Measurements from ENCODE around the gene UACA. TPM values are rescaled to one million over a fixed set of nuclear protein-coding genes. Genes with fewer than 3 reads are reported as not detected.

Gene UACA
- total and polyA plus RNA-seq, 2 donors from 2014 or later: 49.6 to 92.7 TPM

DNA sequence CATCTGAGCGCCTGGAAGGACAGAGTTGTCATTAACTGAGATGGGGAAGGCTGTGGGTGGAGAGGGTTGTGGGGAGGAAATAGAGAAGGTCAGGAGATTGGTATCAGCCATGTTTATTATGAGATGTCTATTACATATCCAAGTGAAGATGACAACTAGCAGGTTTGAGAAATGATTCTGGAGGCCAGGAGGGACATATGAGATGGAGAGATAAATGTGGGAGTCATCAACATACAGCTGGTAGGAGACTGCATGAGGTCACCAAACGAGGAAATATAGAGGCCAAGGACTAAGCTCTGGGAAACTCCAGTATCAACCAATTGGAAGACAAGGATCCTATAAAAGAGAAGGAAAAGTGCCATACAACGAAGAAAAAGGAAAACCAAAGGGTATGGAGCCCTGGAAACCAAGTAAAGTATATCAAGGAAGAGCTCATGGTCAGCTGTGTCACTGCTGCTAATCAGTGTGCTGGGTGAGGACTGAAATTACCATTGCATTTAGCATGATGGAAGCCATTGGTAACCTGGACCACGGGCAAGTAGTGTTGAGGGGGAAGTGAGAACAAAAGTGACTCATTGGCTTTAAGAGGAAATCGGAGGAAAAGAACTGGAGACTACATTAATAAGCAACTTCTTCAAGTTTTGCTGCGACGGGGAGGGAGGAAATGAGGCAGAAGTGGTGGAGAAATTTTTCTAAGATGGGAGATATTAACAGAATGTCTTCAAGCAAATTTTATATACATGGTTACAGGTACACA, 14.0 kb upstream of the UACA start:
- no peak for FAIRE-seq
- no peaks in the 10 kb centered on the region for H3K9me3 ChIP-seq (ENCODE audit: control insufficient read depth in 2 of 3, insufficient read depth in 1 of 3, low read length in 3 of 3)
- TF ChIP-seq, protein P1, sequence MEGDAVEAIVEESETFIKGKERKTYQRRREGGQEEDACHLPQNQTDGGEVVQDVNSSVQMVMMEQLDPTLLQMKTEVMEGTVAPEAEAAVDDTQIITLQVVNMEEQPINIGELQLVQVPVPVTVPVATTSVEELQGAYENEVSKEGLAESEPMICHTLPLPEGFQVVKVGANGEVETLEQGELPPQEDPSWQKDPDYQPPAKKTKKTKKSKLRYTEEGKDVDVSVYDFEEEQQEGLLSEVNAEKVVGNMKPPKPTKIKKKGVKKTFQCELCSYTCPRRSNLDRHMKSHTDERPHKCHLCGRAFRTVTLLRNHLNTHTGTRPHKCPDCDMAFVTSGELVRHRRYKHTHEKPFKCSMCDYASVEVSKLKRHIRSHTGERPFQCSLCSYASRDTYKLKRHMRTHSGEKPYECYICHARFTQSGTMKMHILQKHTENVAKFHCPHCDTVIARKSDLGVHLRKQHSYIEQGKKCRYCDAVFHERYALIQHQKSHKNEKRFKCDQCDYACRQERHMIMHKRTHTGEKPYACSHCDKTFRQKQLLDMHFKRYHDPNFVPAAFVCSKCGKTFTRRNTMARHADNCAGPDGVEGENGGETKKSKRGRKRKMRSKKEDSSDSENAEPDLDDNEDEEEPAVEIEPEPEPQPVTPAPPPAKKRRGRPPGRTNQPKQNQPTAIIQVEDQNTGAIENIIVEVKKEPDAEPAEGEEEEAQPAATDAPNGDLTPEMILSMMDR (IDR thresholded peaks at IDR 0.05; ENCODE audit: borderline replicate concordance, extremely low read depth, insufficient read depth): no peak
- intact Hi-C loops (cut with DNase I): no loop called here
- H3K4me1 ChIP-seq (ENCODE audit: control insufficient read depth in 2 of 3, insufficient read depth in 2 of 3, low read depth in 1 of 3, low read length in 3 of 3): no peaks in the 10 kb centered on the region
- no peak overlapping the region for H3K27ac ChIP-seq (ENCODE audit: low read depth in 2 of 2, low read length in 2 of 2)
- H3K9ac ChIP-seq (ENCODE audit: low read length in 3 of 3): no peak overlapping the region
- no peaks in the 10 kb centered on the region for H3K36me3 ChIP-seq (ENCODE audit: control insufficient read depth in 2 of 3, insufficient read depth in 3 of 3, low read length in 3 of 3)
- no peak for DNase-seq
- H3K27me3 ChIP-seq (ENCODE audit: control insufficient read depth, insufficient read depth, low read length): no peaks in the 10 kb centered on the region
- H3K4me3 ChIP-seq (ENCODE audit: low read length in 3 of 3): no peak overlapping the region

DNA sequence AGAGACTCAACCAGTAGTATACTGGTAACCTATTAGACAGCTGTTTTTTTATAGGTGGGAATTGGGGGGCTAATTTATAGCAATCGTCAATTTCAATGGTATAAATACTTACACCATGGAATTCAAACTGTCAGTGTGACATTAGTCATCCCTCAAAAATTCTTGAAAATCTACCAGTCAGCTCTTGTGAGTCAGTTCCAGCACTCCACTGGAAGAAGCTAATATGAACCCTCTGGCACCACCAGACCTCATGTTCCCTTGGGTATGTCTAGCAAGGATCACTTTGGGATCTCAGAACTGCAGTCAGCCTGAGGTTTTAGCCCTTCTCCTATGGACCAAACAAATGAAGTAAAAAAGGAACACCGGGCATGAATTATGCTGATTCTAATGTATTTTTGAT, 11.8 kb upstream of the UACA start:
- no peaks in the 10 kb centered on the region for H3K9me3 ChIP-seq (ENCODE audit: control insufficient read depth in 2 of 3, insufficient read depth in 1 of 3, low read length in 3 of 3)
- H3K27me3 ChIP-seq (ENCODE audit: control insufficient read depth, insufficient read depth, low read length): no peaks in the 10 kb centered on the region
- TF ChIP-seq, protein P1 (IDR thresholded peaks at IDR 0.05; ENCODE audit: borderline replicate concordance, extremely low read depth, insufficient read depth): no peak
- no peak overlapping the region for H3K9ac ChIP-seq (ENCODE audit: low read length in 3 of 3)
- DNase-seq: no peak
- intact Hi-C loops (cut with DNase I): no loop called here
- no peak for FAIRE-seq
- no peak overlapping the region for H3K27ac ChIP-seq (ENCODE audit: low read depth in 2 of 2, low read length in 2 of 2)
- no peaks in the 10 kb centered on the region for H3K36me3 ChIP-seq (ENCODE audit: control insufficient read depth in 2 of 3, insufficient read depth in 3 of 3, low read length in 3 of 3)
- H3K4me3 ChIP-seq (ENCODE audit: low read length in 3 of 3): no peak overlapping the region
- no peaks in the 10 kb centered on the region for H3K4me1 ChIP-seq (ENCODE audit: control insufficient read depth in 2 of 3, insufficient read depth in 2 of 3, low read depth in 1 of 3, low read length in 3 of 3)

- Histone ChIP-seq H3K9ac (ENCODE audit: low read length in 3 of 3) (no peak overlapping the region), H3K27me3 (ENCODE audit: control insufficient read depth, insufficient read depth, low read length) (no peaks in the 10 kb centered on the region), H3K27ac (ENCODE audit: low read depth in 2 of 2, low read length in 2 of 2) (no peak overlapping the region), H3K36me3 (ENCODE audit: control insufficient read depth in 2 of 3, insufficient read depth in 3 of 3, low read length in 3 of 3) (no peaks in the 10 kb centered on the region), H3K4me3 (ENCODE audit: low read length in 3 of 3) (no peak overlapping the region), H3K4me1 (ENCODE audit: control insufficient read depth in 2 of 3, insufficient read depth in 2 of 3, low read depth in 1 of 3, low read length in 3 of 3) (no peaks in the 10 kb centered on the region), H3K9me3 (ENCODE audit: control insufficient read depth in 2 of 3, insufficient read depth in 1 of 3, low read length in 3 of 3) (no peaks in the 10 kb centered on the region)
- TF ChIP-seq, protein P1 (IDR thresholded peaks at IDR 0.05; ENCODE audit: borderline replicate concordance, extremely low read depth, insufficient read depth): no peak
- DNase-seq: no peak
- no peak for FAIRE-seq
- intact Hi-C loops (cut with DNase I): no loop called here
Observed at GRCh38 chr15:70772402-70772801, 9.0 kb upstream of the UACA start.
